Stimulated activated CD4-positive, alpha-beta T cell treated with anti-CD3 and anti-CD28 coated beads, Interleukin-1b, Interleukin-23, amount 100 ng/mL, for 24 hours (primary cell): ENCODE measurements around the gene SLC12A5.

Source experiments
- DNase-seq, 4 experiments: peaks; one replicate each; pipeline ENCODE4 v3.0.0-alpha.2; 2020; ENCODE audit warnings: low read depth in 4 of 4, low spot score in 1 of 4

SLC12A5 gene

DNA sequence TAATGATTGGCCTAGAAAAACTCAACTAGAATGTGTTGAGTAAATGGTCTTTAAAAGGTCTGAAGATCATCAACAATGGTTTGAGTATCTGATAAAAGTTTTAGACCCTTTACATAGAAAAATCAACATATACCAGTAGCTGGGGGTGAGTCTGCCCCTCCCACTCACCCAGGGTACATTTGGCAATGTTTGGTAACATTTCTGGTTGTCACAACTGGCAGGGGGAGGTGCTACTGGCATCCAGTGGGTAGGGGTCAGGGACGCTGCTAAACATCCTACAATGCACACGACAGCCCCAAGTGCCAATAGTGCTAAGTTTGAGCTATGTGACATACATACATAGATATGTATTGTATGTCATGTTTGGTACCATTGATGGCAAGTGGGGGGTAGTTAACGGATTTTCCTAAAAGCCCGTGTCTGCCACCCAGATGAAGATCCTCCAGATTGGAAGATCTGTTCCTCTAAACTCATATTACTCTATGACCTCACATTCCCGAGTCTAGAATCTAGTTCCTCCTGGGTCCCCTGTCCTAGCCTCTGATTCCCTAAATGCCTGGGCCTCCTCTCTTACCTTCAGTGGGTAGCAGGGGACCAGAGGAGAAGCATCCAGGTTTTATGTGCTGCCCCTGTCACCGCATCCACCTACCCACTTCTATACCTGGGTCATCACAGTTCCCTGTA, 22.9 kb upstream of the SLC12A5 start:
- DNase-seq = no peak

DNA sequence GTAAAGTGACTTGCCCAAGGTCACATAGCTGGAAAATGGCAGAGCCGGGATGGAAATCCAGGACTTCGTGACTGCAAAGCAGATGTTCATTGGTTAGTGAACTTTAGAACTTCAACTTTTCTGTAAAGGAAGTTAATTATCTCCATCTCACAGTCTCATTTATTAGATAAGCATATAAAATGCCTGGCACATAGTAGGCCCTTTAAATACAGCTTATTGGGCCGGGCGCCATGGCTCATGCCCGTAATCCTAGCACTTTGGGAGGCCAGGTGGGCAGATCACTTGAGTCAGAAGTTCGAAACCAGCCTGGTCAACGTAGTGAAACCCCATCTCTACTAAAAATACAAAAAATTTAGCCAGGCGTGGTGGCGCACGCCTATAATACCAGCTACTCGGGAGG, 22.1 kb upstream of the SLC12A5 start:
- no peak for DNase-seq

DNA sequence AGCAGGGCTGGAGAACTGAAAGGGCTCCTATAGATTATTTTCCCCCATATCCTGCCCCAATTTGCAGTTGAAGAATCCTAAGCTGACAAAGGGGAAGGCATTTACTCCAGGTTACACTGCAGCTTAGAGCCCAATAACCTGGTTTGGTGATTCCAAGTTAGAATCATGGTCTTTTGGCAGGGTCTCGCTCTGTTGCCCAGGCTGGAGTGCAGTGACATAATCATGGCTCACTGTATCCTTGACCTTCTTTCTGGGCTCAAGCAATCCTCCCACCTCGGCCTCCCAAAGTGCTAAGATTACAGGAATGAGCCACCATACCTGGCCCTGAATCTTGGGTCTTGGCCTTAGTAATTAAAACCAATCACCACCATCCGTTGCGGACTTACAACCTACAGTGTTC, 21.3 kb upstream of the SLC12A5 start:
- DNase-seq = no peak

DNA sequence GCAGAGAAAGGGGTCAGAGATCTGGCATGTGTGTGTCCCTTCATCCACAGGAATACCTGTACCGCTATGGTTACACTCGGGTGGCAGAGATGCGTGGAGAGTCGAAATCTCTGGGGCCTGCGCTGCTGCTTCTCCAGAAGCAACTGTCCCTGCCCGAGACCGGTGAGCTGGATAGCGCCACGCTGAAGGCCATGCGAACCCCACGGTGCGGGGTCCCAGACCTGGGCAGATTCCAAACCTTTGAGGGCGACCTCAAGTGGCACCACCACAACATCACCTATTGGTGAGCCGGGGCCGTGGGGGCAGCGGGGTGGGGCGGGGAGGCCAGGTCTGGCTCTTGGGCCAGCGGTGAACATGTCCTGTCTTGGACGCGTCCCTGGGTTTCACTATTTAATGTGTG, 19.2 kb upstream of the SLC12A5 start:
- no peak for DNase-seq

DNA sequence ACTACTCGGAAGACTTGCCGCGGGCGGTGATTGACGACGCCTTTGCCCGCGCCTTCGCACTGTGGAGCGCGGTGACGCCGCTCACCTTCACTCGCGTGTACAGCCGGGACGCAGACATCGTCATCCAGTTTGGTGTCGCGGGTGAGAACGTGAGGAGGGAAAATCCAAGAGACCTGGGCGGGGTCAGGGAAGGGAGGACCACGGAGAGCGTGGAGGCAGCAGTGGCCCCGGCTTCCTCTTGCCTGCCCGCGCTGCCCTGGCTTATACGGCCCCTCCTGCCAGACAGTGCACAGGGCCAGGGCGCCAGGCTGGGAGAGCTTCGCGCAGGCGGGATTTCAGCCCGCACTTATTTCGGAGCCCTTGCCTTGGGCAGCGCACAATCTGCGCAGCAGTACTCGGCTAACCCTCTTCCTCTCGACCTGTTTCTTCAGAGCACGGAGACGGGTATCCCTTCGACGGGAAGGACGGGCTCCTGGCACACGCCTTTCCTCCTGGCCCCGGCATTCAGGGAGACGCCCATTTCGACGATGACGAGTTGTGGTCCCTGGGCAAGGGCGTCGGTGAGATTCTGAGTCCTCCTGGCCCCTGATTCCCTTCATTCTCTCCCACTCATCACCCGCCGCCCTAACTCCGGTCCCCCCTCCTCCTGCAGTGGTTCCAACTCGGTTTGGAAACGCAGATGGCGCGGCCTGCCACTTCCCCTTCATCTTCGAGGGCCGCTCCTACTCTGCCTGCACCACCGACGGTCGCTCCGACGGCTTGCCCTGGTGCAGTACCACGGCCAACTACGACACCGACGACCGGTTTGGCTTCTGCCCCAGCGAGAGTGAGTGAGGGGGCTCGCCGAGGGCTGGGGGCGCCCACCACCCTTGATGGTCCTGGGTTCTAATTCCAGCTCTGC, 18.3 kb upstream of the SLC12A5 start:
- no peak for DNase-seq

DNA sequence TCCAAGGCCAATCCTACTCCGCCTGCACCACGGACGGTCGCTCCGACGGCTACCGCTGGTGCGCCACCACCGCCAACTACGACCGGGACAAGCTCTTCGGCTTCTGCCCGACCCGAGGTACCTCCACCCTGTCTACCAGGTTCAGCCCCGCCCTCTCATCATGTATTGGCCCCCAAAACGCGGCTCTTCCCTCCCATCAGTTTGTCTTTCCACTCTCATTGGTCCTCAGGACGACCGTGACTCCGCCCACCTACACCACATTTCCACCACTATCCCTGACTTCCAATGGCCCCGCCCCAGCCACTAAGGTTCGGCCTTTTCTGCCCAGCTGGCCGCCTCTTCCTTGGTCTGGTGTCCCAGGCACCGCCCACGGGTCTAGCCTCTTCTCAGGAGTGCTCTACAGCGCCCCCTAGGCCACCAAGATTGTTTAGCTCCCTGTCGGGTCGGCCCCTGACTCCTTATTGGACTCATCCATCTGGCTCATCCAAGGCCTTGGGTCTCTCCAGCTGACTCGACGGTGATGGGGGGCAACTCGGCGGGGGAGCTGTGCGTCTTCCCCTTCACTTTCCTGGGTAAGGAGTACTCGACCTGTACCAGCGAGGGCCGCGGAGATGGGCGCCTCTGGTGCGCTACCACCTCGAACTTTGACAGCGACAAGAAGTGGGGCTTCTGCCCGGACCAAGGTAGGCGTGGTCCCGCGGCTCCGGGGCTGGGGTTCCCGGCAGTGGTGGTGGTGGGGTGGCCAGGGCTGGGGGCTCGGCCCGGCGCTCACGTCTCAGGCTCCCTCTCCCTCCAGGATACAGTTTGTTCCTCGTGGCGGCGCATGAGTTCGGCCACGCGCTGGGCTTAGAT, 17.2 kb upstream of the SLC12A5 start:
- no peak for DNase-seq

DNA sequence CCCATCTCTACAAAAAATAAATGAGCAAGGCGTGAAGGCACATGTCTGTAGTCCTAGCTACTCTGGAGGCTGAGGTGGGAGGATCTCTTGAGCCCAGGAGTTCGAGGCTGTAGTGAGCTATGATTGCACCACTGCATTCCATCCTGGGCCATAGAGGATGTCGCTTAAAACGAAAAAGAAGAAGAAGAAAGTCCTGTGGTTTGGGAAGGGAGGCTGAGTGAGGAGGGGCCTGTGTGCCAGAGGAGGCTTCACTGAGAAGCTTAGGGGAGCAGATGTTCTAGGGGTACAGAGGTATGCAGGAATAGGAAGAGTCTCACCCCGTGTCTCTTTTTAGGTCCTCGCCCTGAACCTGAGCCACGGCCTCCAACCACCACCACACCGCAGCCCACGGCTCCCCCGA, 16.1 kb upstream of the SLC12A5 start:
- no peak for DNase-seq

DNA sequence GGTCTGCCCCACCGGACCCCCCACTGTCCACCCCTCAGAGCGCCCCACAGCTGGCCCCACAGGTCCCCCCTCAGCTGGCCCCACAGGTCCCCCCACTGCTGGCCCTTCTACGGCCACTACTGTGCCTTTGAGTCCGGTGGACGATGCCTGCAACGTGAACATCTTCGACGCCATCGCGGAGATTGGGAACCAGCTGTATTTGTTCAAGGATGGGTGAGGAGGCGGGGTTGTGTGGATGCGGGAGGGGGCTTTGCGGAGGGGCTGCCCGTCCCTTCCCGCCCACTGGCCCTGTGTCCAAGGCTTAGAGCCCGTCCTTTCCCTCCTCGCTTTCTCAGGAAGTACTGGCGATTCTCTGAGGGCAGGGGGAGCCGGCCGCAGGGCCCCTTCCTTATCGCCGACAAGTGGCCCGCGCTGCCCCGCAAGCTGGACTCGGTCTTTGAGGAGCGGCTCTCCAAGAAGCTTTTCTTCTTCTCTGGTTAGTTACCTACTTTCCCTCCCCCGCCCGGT, 15.6 kb upstream of the SLC12A5 start:
- DNase-seq = no peak

DNA sequence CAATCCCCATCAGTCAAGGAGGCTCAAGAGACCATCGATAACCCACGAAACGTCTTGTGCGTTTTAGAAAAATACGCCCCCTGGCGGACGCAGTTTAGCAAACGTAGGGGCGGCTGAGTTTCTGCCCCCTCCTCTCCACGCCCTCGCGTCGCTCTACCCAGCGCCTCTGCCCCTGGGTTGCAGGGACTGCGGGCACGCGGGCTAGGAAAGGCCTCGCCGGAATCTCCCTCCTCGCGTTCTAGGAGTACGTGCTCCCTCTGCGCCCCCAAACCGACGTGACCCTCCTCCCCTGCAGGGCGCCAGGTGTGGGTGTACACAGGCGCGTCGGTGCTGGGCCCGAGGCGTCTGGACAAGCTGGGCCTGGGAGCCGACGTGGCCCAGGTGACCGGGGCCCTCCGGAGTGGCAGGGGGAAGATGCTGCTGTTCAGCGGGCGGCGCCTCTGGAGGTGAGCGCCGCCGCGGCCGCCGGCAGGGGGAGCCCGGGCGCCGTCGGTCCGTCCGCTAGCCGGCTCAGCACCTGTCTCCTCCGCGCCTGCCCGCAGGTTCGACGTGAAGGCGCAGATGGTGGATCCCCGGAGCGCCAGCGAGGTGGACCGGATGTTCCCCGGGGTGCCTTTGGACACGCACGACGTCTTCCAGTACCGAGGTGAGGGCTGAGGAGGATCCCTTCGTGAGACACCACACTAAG, 15.0 kb upstream of the SLC12A5 start:
- peak; percentile 43 to 56 (median 46) for DNase-seq

DNA sequence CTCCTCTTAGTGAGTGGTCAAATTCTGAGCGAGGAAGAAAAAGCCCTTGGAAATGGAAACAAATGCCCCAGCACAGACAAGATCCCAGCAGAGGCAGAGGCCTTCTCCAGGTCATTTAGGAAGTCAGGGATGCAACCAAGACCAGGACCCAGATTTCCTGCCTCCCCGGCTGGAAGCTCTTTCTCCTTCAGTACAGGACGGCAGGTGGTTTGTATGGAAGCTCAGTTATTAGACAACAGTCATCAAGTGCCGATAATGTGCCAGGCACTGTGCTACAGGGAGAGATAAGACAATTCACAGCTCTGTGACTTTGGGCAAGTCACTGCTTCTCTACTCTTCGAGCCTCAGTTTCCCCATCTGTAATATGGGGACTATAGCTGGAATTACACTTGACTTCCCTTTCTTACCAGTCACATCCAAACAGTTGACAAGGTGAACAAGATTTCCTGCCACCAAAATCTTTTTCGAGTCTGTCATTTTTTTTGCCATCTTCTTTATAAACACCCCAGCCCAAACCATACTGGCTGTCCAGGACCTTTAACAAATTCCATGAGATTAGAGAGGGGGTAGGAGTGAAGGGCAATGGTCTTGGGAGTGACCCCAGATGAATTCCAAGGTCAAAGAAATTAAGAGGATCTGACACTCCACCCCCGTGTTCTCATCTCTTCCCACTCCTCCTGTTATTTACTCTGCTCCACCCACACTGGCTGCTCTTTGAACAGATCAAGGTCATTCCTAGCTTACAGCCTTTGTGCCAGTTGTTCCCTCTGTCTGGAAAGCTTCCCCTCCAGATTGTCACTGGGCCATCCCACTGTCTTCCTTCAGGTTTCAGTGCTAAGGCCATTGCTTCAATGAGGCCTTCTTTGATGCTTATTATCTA, 14.3 kb upstream of the SLC12A5 start:
- DNase-seq = no peak

DNA sequence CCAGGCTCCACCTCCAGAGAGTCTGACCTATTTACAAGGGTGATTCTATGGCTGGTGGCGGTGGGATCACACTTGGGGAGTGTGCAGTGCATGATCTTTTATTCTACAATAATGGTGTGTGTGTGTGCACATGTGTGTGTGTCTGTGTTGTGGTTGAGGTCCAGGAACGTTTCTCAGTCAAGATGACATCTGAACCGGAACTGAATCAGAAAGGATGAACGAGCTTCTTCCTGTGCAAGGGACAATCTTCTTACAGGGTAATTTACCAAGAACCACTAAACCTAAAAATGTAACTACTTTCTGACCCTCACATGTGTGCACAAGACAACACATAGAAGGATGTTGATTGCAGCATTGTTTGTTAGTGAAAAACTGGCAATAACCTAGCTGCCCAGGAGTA, 11.7 kb upstream of the SLC12A5 start:
- DNase-seq = no peak

DNA sequence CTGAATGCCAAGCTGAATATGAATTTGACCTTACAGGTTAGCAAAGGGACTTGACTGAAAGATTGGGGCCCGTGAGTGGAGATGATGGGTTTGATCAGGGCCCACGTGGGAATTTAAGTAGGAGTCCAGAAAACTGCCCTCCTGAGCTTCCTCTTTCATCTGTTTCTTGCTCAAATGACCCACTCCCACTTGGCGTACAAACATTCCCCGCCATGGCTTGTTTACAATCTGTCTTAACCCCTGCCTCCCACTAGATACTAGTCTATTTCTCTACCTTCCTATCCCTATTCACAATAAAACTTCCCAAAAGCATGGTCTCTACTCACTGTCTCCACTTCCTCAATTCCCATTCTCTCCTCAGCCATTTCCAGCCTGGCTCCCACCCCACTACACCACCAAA, 10.9 kb upstream of the SLC12A5 start:
- no peak for DNase-seq

DNA sequence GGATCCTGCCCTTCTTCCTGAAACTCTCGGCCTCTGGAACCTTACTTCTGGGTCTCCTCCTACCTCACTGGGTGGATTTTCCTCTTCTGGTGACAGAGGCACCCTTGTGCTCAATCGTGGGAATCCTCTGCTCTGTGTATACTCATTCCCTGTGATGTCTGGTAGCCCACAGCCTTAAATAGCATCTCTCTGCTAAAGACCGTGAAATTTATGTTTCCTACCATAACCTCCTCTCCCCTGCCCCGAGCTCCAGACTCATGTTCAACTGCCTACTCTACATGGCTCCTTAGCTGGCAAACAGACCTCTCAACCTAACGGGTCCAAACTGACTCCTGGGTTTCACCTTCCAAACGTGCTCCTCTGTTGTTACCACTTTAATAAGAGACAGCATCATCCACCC, 10.4 kb upstream of the SLC12A5 start:
- no peak for DNase-seq

DNA sequence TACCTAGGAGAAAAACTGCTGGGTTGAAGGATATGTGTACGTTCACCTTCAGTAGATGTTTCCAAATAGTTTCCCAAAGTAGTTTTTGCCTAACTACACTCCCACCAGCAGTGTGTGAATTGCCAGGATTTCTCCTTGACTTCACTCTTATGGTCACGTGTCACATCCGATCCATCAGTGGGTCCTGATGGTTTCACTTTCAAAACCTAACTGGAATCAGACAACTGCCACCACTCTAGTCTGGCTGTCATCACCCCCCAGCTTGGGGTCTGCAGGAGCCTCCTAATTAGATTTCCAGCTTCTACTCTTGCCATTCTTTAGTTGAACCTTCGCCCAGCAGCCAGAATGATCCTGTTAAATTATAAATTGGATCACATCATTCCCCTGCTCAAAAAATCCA, 8.5 kb upstream of the SLC12A5 start:
- no peak for DNase-seq

DNA sequence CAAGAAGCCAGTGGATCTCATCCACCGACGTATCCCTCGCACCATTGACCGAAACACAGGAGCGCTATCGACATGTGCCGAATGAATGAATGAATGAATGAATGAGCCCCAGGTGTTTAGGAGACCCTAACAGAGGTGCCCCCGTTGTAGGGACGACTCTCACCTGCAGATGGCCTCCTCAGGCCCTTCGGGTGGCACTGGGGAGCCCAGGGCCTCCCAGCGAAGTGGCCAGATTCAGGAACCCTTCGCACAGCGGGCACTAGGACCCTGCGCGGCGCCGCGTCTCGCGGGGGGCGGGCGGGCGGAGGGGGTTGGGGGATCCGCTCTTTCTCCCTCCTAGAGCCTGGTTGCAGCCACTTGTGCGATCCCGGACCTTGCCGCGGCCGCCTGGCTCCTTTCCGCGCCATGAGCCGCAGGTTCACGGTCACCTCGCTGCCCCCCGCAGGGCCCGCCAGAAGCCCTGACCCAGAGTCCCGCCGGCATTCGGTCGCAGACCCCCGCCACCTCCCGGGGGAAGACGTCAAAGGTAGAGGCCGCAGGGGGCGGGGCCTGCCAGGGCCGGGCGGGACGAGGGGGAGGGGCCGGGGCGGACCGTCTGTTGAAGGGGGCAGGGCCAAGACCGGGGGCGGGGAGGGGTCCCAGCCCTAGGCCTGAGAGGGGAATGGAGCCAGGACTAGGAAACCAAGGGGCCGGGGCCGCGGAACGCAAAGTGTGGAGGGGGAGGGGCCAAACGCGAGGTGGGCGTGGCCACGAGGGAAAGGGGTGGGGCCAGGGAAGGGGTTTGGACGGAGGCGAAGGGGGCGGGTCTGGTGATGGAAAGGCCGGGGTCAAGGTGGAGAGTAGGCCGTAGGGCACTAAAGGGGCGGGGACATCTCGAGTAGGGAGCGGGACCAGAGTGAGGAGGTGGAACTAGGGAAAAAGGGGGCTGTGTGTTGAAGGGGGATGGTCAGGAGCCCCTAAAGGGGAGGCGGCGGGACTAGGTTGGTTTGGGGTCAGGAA, 7.4 kb upstream of the SLC12A5 start:
- no peak for DNase-seq

DNA sequence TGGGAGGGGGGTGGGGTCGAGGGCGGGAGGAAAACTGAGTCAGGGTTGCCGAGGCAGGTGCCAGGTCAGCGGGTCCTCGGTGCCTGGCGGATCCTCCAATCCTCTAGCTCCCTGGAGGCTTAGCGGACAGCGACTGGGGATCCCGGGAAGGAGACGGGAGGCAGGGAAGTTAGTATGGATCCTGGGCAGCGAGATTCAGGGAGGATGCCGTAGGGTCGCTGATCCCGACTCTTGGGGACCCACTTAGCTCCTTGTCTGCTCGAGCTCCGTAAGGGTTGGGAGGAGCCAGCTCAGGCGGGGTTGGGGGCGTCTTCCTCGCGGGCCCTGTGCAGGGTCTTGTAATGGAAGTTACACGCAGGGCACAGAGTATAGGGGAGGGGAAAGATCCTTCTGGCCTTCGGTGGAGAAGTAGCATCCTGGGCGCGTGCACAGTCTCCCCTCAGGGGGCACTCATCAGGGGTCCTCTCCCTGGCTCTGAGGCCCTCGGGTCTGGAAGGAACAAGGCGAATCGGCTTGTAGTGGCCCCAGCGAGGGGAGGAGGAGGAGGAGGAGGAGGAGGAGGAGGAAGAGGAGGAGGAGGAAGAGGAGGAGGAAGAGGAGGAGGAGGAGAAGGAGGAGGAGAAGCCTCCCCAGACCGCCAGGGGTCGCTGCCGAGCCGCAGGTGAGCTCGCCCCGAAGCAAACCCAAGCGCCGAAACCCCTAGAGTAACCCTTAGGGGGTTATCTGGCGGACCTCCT, 6.4 kb upstream of the SLC12A5 start:
- DNase-seq = peak; percentile 57 to 79 (median 72)

DNA sequence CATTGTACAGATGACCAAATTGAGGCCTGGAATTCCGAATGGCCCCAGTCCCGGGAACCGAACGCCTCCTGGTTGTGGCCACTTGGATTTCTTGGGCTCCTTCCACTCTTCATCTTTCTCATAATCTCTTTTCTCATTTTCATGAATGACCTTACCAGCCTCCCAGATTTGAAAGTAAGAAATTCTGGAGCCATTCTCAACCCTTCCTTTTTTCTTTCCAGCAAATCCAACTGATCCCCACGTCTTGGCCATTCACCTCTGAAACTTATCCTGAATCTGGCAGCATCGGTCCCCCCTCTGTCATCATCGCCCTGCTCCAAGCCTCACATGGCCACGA, 5.9 kb upstream of the SLC12A5 start:
- no peak for DNase-seq

DNA sequence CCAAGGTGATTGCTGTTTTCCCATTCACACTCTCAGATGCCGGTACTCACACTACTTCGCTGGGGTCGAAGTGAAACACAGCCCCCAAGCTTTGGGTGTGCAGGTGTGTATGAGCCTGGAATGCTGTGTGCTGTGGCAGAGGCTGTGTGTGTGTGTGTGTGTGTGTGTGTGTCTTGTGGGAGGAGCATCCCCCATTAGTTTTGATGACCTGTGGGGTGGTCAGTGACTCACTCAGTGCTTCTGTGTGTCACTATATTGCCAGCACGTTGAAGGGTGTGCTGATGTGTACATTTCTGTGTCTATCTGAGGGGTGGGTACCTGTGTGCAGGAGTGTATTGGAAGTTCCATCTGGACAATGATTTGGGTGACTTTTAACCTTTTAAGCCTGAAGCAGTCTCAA, 5.0 kb upstream of the SLC12A5 start:
- no peak for DNase-seq
